ENCODE results near the gene CCR5AS.
"Not testable (repeated sequence)": the region's sequence is repeated elsewhere in the genome, so short reads cannot be mapped to it uniquely, and the experiment has no call there.

CCR5AS gene

DNA sequence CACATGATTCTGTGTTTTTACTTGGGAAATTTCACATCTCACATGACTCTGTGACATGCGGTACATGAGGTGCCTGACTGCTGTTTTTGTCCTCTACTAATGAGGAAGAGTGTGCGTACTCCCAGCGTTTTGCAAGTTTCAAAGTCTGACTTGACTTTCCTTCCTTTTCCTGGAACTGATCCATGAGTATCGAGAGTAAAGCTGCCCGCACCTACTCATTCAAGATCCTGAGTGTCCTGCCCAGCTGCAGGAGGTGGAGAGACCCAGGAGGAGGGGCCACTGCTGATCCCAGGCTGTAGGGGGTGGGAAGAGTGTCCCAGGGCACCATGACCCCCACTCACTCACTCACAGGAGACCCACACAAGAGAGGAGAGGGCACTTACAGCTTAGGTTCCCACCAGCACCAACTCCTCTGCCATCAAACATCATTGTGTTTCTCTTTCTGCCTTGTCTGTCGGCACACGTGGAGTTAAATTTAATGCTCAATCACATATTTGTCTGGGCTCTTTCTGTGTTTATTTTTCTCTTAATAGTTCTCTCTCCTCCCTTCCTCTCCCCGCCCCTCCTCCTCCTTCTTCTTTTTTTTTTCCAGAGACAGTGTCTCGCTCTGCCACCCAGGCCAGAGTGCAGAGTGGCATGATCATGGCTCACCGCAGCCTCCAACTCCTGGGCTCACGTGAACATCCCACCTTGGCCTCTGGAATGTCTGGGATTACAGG lies 1.4 kb downstream of the CCR5AS start:
- no peak overlapping the region for H3K27ac Mint-ChIP-seq
- peaks cover 5% of the 10 kb centered on the region for H3K9me3 Mint-ChIP-seq
- H3K27me3 Mint-ChIP-seq (ENCODE audit: low read depth), result peaks cover 19% of the 10 kb centered on the region
- DNase-seq (ENCODE audit: low spot score), result no peak
- no peak overlapping the region for H3K4me3 Mint-ChIP-seq
- peaks cover 1% of the 10 kb centered on the region for H3K36me3 Mint-ChIP-seq (ENCODE audit: low read depth)
- H3K4me1 Mint-ChIP-seq (ENCODE audit: low read depth), result peaks cover 25% of the 10 kb centered on the region

DNA sequence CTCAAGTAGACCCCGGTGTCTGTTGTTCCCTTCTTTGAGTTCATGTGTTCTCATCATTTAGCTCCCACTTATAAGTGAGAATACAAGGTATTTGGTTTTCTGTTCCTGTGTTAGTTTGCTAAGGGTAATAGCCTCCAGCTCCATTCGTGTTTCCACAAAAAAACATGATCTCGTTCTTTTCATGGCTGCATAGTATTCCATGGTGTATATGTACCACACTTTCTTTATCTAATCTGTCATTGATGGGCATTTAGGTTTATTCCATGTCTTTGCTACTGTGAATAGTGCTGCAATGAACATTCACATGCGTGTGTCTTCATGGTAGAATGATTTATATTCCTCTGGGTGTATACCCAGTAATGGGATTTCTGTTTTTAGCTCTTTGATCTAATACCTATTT lies 4.0 kb downstream of the CCR5AS start:
- H3K9me3 Mint-ChIP-seq; H3K36me3 Mint-ChIP-seq (ENCODE audit: low read depth); H3K4me3 Mint-ChIP-seq; H3K27ac Mint-ChIP-seq; DNase-seq (ENCODE audit: low spot score); H3K4me1 Mint-ChIP-seq (ENCODE audit: low read depth): not testable (repeated sequence)
- peaks cover 19% of the 10 kb centered on the region for H3K27me3 Mint-ChIP-seq (ENCODE audit: low read depth)

DNA sequence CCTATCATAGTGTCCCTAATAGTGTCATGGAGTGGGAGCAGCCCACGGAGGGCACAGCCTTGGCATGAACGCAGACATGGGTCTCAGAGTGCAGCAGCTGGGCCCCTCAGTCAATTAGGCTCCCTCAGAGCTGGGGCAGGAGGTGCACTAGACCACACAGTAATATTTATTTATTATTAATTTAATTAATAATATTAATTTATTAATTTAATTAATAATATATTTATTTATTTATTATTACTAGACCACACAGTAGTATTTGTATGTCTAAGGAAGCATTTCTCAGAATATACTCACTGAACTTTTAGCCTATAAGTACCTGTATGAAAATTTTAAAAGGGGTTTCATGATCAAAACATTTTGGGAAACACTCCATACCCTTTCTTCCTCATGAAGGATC lies 5.3 kb downstream of the CCR5AS start:
- no peak overlapping the region for H3K27ac Mint-ChIP-seq
- H3K4me1 Mint-ChIP-seq (ENCODE audit: low read depth), result peaks cover 3% of the 10 kb centered on the region
- H3K27me3 Mint-ChIP-seq (ENCODE audit: low read depth), result peaks cover 19% of the 10 kb centered on the region
- H3K9me3 Mint-ChIP-seq, result peaks cover 5% of the 10 kb centered on the region
- no peak overlapping the region for H3K4me3 Mint-ChIP-seq
- H3K36me3 Mint-ChIP-seq (ENCODE audit: low read depth), result no peaks in the 10 kb centered on the region
- DNase-seq (ENCODE audit: low spot score), result no peak

DNA sequence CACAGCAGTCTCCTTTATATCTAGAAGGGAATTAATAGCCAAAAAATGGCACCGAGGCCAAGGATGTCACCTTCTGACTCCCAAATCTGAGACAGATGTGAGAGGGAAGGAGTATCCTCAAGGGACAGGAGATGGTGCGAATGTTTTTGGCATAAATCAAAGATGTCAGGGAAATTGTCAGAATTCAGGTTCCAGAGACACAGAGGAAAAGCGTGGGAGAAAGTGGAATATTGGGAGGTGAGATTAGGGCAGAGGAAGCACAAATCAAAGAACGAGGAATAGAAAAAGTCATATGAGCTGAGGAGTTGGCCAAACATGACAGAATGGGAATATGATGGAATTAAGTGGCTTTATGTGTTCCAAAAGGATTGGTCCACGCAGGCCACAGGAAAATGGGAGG lies 6.0 kb downstream of the CCR5AS start:
- Mint-ChIP-seq H3K4me1 (ENCODE audit: low read depth) (peaks cover 5% of the 10 kb centered on the region), H3K4me3 (no peak overlapping the region), H3K9me3 (peaks cover 5% of the 10 kb centered on the region), H3K36me3 (ENCODE audit: low read depth) (no peaks in the 10 kb centered on the region), H3K27ac (no peak overlapping the region), H3K27me3 (ENCODE audit: low read depth) (peaks cover 19% of the 10 kb centered on the region)
- DNase-seq (ENCODE audit: low spot score), result no peak

DNA sequence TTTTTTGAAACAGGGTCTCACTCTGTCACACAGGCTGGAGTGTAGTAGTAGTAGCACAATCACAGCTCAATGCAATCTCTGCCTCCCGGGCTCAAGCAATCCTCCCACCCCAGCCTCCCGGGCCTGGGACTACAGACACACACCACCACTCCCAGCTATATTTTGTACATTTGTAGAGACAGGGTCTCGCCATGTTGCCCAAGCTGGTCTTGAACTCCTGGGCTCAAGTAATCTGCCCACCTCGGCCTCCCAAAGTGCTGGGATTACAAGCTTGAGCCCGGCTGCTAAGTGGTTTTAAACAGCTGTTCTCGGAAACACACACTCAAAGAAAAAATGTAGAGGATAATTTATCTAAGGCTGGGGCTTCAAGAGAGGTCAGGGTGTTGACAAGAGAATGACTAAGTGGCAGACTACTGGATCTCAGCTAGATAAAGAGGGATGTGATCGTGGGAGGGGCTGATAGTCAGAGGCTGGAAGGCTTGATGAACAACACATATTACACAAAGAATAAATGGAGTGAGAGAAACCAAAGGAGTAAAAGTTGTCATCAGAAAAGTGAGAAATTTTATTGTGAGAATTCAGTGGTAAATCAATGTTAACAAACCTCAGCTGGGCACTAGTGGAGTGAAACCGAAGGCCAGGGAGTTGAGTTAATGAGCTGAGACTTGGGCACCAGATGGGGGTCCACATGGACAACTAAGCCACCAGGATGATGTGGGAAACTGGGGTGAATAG lies 6.7 kb downstream of the CCR5AS start:
- DNase-seq (ENCODE audit: low spot score), result no peak
- Mint-ChIP-seq H3K27ac (no peak overlapping the region), H3K4me1 (ENCODE audit: low read depth) (peaks cover 5% of the 10 kb centered on the region)

DNA sequence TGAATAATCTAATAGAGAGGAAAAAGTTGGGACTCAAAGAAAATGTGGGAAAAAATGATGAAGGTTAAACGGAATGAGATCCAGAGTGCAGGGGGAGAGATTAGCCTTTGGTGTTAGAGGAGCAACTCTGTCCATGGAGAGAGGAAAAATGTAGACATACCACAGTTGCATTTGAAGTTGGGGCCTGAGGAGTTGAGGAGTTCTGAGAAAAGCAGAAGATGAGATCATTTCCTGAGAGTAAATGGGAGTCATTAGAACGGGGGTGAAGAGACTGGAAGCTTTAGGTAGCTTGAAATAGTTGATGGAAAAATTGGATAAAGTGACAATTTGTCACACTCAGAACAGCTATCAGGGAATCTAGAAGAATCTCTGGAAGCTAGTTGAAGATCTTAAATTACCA lies 7.3 kb downstream of the CCR5AS start:
- DNase-seq (ENCODE audit: low spot score), result no peak
- H3K27ac Mint-ChIP-seq, result no peak overlapping the region
- peaks cover 5% of the 10 kb centered on the region for H3K9me3 Mint-ChIP-seq
- peaks cover 21% of the 10 kb centered on the region for H3K27me3 Mint-ChIP-seq (ENCODE audit: low read depth)
- H3K4me1 Mint-ChIP-seq (ENCODE audit: low read depth), result peaks cover 5% of the 10 kb centered on the region
- no peak overlapping the region for H3K4me3 Mint-ChIP-seq
- H3K36me3 Mint-ChIP-seq (ENCODE audit: low read depth), result no peaks in the 10 kb centered on the region

More for the DNA sequence above, 6.7 kb downstream of the CCR5AS start:
- Mint-ChIP-seq H3K9me3 (peaks cover 5% of the 10 kb centered on the region), H3K36me3 (ENCODE audit: low read depth) (no peaks in the 10 kb centered on the region), H3K27me3 (ENCODE audit: low read depth) (peaks cover 18% of the 10 kb centered on the region), H3K4me3 (no peak overlapping the region)

DNA sequence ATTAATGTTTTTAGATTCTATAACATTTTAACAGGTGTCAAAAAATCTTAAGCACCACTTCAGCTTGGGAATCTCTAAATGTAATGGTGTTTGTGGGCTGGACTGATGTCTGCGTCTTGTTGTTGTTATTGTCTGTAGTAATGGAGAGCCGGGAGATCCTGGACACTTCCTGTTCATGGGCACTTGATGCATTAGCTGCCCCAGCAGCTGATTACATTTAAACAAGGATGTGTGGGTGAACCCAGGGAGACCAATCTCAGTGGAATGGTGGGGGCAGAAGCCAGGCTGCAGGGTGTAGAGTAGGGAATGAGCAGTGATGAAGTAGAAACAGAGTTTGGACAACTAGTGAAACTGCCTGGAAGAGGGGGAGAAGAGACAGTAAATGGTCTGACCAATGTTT lies 7.8 kb downstream of the CCR5AS start:
- no peak overlapping the region for H3K4me3 Mint-ChIP-seq
- H3K4me1 Mint-ChIP-seq (ENCODE audit: low read depth), result peaks cover 5% of the 10 kb centered on the region
- H3K9me3 Mint-ChIP-seq, result peaks cover 5% of the 10 kb centered on the region
- peaks cover 24% of the 10 kb centered on the region for H3K27me3 Mint-ChIP-seq (ENCODE audit: low read depth)
- H3K36me3 Mint-ChIP-seq (ENCODE audit: low read depth), result no peaks in the 10 kb centered on the region
- no peak overlapping the region for H3K27ac Mint-ChIP-seq
- DNase-seq (ENCODE audit: low spot score), result no peak

DNA sequence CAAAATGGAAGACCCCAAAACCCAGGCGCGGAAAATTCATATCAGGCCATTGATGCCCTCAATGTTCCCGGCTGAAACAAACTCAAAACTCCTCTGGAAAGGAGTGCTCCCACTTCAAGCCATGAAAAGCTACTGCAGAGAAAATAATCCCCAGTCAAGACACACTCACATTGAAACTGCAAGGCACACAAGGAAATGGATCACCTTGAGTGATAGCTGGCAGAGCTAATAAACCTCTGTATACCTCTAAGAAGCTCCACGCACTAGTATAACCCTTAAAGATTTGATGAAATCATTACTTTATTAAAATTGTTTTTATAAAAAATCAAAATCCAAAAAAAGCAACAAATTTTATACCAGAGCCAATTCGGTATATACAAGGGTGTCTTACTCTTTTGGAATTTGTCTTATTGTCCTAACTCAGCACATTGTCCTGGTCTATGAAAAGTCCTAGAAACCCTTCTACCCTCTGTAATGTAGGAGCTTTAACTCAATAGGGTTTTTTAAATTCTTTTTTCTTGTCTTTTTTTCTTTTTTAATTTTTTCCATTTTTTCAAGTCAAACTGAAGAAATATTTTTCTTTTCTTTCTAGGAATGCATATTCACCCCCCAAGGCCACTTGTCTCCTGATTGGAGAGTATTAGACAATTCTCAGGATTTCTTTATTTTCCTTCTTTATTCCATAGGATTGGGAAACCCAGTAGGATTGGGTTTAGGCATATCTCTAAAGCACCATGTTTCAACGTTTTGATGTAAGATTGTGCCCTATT lies 8.5 kb downstream of the CCR5AS start:
- Mint-ChIP-seq H3K36me3 (ENCODE audit: low read depth) (no peaks in the 10 kb centered on the region), H3K4me1 (ENCODE audit: low read depth) (peaks cover 5% of the 10 kb centered on the region), H3K27me3 (ENCODE audit: low read depth) (peaks cover 24% of the 10 kb centered on the region), H3K9me3 (peaks cover 5% of the 10 kb centered on the region), H3K27ac (no peak overlapping the region), H3K4me3 (no peak overlapping the region)
- DNase-seq (ENCODE audit: low spot score), result no peak

DNA sequence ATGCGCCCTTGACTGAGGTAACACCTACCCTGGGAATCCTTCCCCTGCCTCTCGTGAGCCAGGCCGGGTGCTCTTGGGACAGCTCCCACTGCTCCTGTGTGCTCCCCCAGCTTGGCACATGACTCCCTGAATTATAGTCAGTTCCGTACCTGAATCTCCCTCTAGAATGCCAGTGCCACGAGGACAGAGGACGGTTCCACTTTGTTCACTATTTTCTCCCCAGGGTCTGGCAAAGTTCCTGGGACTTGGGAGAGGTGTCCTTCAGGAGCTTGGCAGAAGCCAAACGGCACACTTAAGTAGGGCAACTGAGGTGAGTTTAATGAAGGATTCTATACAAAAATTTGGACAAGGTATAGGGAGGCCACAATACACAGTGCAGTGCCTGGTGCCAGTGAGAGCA lies 9.8 kb downstream of the CCR5AS start:
- Mint-ChIP-seq H3K4me1 (ENCODE audit: low read depth) (peaks cover 5% of the 10 kb centered on the region), H3K9me3 (no peaks in the 10 kb centered on the region), H3K27ac (no peak overlapping the region), H3K27me3 (ENCODE audit: low read depth) (peaks cover 24% of the 10 kb centered on the region), H3K36me3 (ENCODE audit: low read depth) (no peaks in the 10 kb centered on the region), H3K4me3 (no peak overlapping the region)
- DNase-seq (ENCODE audit: low spot score), result no peak

DNA sequence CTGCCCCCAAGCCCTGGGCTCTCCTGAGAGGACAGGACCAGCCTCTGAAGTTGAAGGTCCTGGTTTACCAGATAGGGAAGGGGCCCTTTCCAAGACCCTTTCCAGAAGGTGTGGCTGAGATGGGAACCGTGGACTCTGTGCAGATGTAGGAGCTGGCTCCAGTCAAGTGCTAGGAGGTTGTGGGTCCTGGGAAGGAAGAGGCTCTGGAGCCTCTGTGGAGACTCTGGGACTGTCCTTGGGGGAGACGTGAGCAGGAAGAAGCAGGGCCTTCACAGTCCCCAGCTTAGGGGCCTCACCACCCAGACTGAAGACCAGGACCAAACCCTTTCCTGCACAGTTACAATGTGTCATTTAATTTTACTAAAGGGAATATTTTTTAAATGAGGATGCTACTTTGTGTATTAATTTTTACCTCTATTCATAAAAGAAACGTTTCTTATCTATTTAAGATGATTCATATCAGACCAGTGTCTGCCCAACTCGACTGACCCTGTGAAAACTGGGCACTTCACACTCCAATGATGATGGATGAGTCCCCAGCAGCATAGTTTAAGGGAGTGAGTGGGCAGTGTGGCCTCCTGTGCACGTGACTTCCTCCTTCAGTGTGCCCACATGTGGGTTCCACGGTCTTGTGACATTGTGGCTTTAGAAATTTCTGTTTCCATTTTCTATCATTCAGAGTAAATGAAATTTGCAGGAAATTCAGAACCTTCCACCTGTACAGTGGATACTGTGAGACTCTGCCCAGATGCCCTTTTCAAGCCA lies 10.9 kb downstream of the CCR5AS start:
- H3K27ac Mint-ChIP-seq, result no peak overlapping the region
- no peaks in the 10 kb centered on the region for H3K9me3 Mint-ChIP-seq
- peaks cover 21% of the 10 kb centered on the region for H3K27me3 Mint-ChIP-seq (ENCODE audit: low read depth)

DNA sequence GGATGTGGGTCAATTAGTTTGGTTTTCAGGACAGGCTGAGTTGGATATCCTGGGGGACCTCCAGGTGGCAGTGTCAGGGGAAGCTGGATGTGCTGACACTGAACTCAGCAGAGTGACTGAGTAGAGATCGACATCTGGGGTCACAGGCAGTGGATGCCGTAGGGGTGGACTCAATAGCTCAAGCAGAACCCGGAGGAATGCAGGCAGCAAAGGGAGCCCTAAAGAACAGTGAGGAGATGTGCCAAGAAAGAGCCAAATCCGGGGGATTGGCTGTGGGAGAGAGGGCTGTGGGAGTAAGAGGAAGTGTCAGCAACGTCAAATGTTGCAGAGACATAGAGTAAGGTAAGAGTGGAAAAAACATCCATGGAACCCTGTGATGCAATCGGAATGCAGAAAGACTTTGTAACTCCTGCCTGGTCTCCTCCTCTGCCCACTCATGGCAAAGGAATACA lies 11.6 kb downstream of the CCR5AS start:
- H3K27ac Mint-ChIP-seq, result no peak overlapping the region
- H3K9me3 Mint-ChIP-seq, result no peaks in the 10 kb centered on the region
- H3K27me3 Mint-ChIP-seq (ENCODE audit: low read depth), result peaks cover 21% of the 10 kb centered on the region
- peaks cover 5% of the 10 kb centered on the region for H3K4me1 Mint-ChIP-seq (ENCODE audit: low read depth)
- no peak for DNase-seq (ENCODE audit: low spot score)
- no peaks in the 10 kb centered on the region for H3K36me3 Mint-ChIP-seq (ENCODE audit: low read depth)
- H3K4me3 Mint-ChIP-seq, result no peak overlapping the region

More for the DNA sequence above, 10.9 kb downstream of the CCR5AS start:
- Mint-ChIP-seq H3K4me3 (no peak overlapping the region), H3K36me3 (ENCODE audit: low read depth) (no peaks in the 10 kb centered on the region), H3K4me1 (ENCODE audit: low read depth) (peaks cover 5% of the 10 kb centered on the region)
- DNase-seq (ENCODE audit: low spot score), result no peak

DNA sequence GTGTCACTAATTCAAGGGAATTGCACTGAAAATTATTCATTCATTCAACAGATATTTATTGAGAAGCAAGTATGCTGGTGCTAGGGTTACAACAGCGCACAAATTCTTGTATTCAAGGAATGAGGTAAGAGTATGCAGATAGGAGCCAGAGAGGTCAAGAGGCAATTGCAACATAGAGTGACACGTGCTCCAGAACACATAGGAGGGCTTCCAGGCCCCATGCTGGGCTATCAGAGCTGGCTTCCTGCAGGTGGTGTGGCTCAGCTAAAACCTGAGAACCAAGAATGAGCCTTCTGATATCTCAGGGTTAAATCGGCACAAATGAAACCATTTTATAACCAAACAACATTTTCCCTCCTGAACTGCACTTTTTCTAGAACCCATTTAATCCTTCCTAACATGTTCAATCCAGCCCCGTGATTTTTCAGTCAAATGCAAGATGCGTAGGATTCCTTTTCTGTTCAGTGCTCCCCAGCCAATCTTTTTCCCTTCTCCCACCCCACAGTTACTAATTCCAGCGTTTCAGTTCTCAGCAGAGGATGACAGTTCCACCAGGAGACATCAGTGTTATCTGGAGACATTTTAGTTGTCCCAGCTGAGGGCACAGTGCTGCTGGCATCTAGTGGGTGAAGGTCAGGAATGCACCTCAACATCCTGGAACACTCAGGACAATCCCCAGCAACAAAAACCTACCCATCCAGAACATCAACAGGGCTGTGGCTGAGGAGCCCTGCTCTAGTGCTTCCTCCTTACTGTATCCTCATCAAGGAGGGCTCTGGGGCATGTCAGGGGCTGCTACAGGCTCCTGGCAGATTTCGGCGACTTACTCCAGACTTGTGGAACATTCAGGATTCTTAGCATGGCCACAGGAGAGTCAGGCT lies 13.1 kb downstream of the CCR5AS start:
- Mint-ChIP-seq H3K27me3 (ENCODE audit: low read depth) (peaks cover 21% of the 10 kb centered on the region), H3K4me3 (no peak overlapping the region), H3K9me3 (no peaks in the 10 kb centered on the region), H3K27ac (no peak overlapping the region), H3K36me3 (ENCODE audit: low read depth) (no peaks in the 10 kb centered on the region), H3K4me1 (ENCODE audit: low read depth) (peaks cover 5% of the 10 kb centered on the region)
- no peak for DNase-seq (ENCODE audit: low spot score)

DNA sequence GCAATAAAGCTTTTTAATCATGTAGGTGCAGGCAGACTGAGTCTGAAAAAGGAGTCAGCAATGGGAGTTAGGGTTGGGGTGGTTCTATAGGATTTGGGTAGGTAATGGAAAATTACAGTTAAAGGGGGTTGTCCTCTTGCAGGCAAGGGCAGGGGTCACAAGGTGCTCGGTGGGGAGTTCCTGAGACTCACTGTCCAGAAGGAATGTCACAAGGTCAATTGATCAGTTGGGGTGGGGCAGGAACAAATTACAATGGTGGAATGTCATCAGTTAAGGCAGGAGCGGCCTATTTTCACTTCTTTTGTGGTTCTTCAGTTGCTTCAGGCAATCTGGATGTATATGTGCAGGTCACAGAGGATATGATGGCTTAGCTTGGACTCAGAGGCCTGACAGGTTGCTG lies 13.9 kb downstream of the CCR5AS start:
- Mint-ChIP-seq H3K4me1 (ENCODE audit: low read depth) (peaks cover 5% of the 10 kb centered on the region), H3K4me3 (no peak overlapping the region), H3K27me3 (ENCODE audit: low read depth) (peaks cover 21% of the 10 kb centered on the region), H3K9me3 (no peaks in the 10 kb centered on the region), H3K27ac (no peak overlapping the region), H3K36me3 (ENCODE audit: low read depth) (no peaks in the 10 kb centered on the region)
- no peak for DNase-seq (ENCODE audit: low spot score)

Measured in T-helper 2 cell treated with Interferon-gamma antibody and Interleukin-4, amounts not matched to agents 5 μg/mL and 100 μg/mL, for 36 hours (primary cell).